HFF-Myc (cell line): ENCODE data around the gene CCDC78.

Source experiments
- DNase-seq: peaks from one replicate; pipeline ENCODE4 v3.0.0-alpha.2; 2011; ENCODE audit warnings: low read depth; ENCODE audit errors: extremely low read depth
- H3K4me3 ChIP-seq: replicated peaks from 2 replicates; pipeline ENCODE4 v1.5.1; 2011; ENCODE audit warnings: low read depth, mild to moderate bottlenecking, control low read depth, low read length
- CTCF ChIP-seq: IDR thresholded peaks from 2 replicates; pipeline ENCODE4 v1.5.1; 2012; ENCODE audit warnings: mild to moderate bottlenecking, low read depth, low read length, control low read depth; ENCODE audit errors: missing control alignments

Gene CCDC78

GRCh38 chr16:726438-727290, at the start of gene CCDC78, which contains the start of gene HAGHL:
TSS of gene CCDC78 (minus strand) at chr16:726443. CDS start at chr16:726367, 76 bp downstream.
TSS of gene HAGHL (plus strand) at chr16:727106. CDS start at chr16:727510, 404 bp downstream.
- no peak for DNase-seq

GRCh38 chr16:775236-775796, 49.1 kb upstream of the CCDC78 start:
- TF ChIP-seq CTCF: no peak

More at GRCh38 chr16:726438-727290, at the start of gene CCDC78, which contains the start of gene HAGHL:
- H3K4me3 ChIP-seq: peak within 1 kb of the TSS; percentile 88
- no peak for TF ChIP-seq CTCF

GRCh38 chr16:774086-775001, 48.1 kb upstream of the CCDC78 start:
- TF ChIP-seq CTCF: no peak
- H3K4me3 ChIP-seq: no peak overlapping the region
- DNase-seq: no peak

More at GRCh38 chr16:775236-775796, 49.1 kb upstream of the CCDC78 start:
- no peak for DNase-seq
- no peak overlapping the region for H3K4me3 ChIP-seq

GRCh38 chr16:772959-773358, 46.7 kb upstream of the CCDC78 start:
- no peak overlapping the region for H3K4me3 ChIP-seq
- no peak for TF ChIP-seq CTCF
- DNase-seq: no peak

- H3K4me3 ChIP-seq: no peak overlapping the region
- no peak for DNase-seq
- TF ChIP-seq CTCF: no peak
These were observed 44.2 kb upstream of the CCDC78 start for GRCh38 chr16:770411-770810.

- no peak for DNase-seq
- no peak for TF ChIP-seq CTCF
- no peak overlapping the region for H3K4me3 ChIP-seq
These were observed 43.7 kb upstream of the CCDC78 start for GRCh38 chr16:769934-770333.
